Hematopoietic multipotent progenitor cell treated with erythropoietin and hydrocortisone succinate and interleukin-3 and kit ligand, for 4 days (in vitro differentiated cells): ENCODE measurements around the gene ARL10.
"Not testable (repeated sequence)": the region's sequence is repeated elsewhere in the genome, so short reads cannot be mapped to it uniquely, and the experiment has no call there.

Experiments
- DNase-seq: peaks from one replicate; pipeline ENCODE4 v3.0.0-alpha.2; 2015

ARL10 gene

GRCh38 chr5:176389135-176390123 lies 24.1 kb downstream of the ARL10 start:
- no peak for DNase-seq

GRCh38 chr5:176391479-176391878 lies 26.2 kb downstream of the ARL10 start:
- DNase-seq: no peak

- DNase-seq: peak; percentile 35
Observed at GRCh38 chr5:176391999-176392398, 26.7 kb downstream of the ARL10 start.

GRCh38 chr5:176392526-176392925 lies 27.2 kb downstream of the ARL10 start:
- DNase-seq: no peak

- DNase-seq: no peak
Observed at GRCh38 chr5:176394096-176394495, 28.8 kb downstream of the ARL10 start.

DNA sequence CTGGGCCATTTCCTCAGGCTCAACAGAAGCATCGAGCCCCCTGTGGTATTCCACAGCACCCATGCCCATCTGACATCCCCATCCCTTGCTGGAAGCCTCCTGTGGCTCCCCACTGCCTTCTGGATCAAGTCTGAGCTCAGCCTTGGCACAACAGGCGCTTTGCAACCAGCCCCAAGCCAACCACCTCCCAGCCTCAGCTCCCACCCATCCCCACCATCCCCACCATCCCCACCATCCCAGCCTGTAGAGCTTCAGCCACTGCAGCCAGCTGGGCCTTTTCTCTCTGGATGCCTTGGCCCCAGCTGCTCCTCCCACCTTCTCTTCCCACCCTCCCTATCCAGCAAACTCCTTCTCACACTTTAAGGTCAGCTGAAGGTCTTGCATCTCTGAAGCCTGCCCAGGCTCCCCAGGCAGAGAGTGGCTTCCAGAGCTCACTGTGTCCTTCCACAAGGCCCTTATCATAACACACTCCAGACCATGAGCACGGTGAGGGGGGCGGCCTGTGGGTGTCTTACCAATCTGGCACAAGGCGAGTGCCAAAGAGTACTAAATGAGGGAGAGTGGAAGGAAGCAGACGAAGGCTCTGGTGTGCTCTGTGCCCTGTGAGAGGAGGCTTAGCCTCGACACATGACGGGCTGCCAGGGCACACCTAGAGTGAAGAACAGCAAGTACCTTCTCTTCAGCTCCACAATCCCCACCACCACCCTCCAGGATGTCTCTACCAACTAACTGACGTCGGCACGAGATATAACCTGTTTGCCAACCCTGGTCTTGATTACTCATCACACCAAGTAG lies 29.8 kb downstream of the ARL10 start:
- DNase-seq: no peak

- DNase-seq: no peak
Observed at GRCh38 chr5:176396330-176396729, 31.0 kb downstream of the ARL10 start.

DNA sequence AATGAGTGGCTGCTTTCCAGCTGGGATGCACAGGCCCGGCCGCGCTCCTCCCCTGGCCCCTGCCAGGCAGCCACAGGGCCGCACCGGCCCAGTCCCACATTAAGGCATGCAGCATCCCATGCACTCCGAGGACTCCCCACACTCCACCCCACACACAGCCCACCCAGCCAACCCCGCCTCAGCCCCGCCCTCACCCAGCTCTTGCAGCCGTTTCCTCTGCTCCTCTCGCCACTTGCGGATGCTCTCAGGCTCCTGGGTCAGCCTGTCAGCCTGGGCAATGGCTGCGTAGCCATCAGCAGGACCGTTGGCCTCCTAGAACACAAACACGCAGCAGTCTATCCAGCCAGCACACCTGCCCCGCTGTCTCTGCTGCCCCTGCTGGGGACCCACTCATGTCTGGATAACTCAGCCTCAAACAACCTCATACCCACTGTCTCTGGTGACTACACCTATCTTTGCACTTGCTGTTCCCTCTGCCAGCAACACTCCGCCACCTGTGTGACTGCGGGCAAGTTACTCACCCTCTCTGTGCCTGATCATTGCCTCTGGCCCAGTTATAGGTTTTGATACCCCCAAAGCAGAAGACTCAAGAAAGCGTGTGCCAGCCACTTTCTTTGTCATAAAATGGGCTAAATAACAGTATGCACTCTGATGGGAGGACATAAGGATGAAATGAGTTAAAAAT lies 32.6 kb downstream of the ARL10 start:
- no peak for DNase-seq

DNA sequence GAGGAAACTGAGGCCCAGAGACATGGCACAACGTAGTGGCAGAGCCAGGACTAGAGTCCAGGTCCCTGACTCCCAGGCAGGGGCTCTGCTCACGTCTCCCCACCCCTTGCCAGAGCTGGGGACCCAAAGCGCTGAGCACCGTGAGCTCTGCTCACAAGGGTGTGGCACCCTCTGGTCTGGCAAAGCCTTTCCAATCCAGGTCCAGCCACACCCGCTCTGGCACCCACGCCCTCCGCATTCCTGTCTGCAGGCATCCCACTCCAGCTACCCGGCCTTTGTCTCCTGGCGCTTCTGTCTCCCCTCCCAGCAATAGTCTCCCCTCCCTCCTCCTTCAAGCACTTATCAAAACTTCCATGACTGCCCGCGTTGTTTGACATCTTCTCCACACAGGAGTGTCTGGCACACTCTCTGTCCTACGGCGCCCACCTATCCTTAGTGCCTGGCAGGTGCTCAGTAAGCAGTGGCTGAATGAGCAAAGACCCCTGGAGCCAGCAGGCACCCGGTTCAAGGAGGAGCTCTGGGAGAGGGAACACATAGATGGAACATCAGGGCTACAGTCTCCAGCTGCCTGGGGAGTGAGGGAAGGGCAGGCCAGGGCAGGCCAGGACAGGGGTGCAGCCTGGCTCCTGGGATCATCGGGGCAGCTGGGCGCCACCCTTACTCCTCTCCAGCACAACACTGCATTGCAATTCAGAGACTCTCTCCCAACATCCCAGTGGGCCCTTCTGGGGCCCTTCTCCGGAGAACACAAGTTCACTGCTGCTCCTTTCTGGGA lies 35.3 kb downstream of the ARL10 start:
- DNase-seq: no peak

- DNase-seq: no peak
Observed at GRCh38 chr5:176401281-176402205, 36.3 kb downstream of the ARL10 start.

DNA sequence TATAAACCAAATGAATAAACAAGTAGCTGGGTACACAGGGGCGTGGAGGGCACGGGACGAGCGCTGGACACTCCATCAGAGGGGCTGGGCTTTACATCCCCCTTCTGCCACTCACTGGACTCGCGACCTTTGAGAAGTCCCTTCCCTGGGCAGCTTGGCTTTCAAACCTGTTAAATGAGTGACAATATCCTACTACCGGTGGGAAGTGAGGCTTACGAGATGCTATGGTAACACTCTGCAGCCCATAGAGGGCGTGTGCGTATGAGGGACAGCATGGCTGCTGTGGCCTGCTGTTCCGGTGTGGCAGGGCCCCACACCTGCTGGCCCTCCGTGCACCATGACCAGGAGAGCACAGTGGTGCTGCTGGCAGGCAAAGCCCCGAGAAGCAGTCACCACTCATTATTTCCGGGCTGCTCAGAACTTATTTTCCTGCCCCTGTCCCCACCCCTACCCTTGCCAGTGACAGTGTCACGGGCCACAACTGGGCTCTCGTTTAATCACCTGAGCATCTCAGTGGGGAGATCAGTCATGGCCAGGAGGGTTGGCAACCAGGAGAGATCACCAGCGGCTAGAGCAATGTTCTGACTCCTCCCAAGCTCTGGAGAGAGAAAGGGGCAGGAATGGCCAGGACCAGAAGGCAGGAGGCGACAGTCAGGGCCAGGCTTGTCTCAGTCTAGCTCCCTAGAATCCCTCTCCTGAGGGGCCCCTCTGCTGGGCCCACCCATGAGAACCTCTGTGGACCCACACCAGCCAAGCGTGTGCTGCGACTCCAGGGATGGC lies 40.6 kb downstream of the ARL10 start:
- DNase-seq: no peak

GRCh38 chr5:176406436-176407052 lies 41.3 kb downstream of the ARL10 start:
- no peak for DNase-seq

GRCh38 chr5:176407456-176408251 lies 42.4 kb downstream of the ARL10 start:
- no peak for DNase-seq

DNA sequence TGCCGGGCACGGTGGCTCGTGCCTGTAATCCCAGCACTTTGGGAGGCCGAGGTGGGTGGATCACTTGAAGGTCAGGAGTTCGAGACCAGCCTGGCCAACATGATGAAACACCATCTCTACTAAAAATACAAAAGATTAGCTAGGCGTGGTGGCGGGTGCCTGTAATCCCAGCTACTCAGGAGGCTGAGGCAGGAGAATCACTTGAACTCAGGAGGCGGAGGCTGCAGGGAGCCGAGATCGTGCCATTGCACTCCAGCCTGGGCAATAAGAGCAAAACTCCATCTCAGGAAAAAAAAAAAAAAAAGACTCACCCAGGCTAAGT lies 42.9 kb downstream of the ARL10 start:
- DNase-seq: not testable (repeated sequence)

- no peak for DNase-seq
Observed at GRCh38 chr5:176408590-176408989, 43.3 kb downstream of the ARL10 start.

DNA sequence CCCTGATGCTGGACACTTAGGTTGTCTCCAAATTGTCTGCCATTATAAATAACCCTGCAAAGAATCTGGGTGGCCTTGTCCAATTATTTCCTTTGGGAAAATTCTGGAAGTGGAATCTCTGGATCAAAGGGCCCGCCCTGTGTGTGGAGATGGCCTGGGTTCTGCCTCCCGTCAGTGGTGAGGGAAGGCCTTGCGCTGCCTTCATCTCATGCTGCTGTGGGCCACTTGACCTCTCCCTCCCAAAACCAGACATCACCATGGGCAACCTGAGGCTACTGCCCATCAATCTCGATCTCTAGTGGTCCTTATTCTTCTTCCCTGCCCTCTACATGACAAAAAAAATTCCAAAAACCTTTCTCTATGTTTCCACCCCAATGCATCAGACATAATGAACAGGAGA lies 44.5 kb downstream of the ARL10 start:
- DNase-seq: no peak

DNA sequence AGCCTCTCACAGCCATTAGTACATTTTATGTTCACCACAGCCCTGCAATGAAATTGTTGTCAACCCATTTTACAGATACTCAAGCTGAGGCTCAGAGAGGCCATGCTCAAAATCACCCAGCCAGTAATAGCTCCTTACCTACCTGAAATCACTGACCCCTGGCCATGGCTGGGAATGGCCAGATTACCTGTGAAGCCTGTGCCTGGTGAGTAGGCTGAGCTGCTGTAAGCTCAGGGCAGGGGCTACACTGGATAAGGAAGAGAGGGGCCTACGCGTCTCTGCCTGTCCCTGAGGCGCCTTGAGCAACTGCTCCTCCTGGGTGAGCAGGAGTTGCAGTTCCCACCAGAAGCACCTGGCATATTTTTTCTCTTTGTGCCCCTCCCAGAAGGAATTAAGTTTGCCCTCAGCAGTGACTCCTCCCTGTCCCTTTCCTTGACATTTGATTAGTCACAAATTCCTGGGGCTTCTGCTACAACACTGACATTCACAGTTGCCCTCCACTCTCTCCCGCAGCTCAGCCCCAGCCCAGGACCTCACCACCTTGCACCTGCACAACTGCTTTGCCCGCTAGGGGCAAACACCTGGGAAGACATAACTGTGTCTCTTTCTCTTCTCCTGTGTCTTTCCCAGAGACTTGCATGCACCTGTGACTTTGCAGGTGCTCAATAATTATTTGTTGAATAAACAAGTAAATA lies 45.3 kb downstream of the ARL10 start:
- DNase-seq: no peak

DNA sequence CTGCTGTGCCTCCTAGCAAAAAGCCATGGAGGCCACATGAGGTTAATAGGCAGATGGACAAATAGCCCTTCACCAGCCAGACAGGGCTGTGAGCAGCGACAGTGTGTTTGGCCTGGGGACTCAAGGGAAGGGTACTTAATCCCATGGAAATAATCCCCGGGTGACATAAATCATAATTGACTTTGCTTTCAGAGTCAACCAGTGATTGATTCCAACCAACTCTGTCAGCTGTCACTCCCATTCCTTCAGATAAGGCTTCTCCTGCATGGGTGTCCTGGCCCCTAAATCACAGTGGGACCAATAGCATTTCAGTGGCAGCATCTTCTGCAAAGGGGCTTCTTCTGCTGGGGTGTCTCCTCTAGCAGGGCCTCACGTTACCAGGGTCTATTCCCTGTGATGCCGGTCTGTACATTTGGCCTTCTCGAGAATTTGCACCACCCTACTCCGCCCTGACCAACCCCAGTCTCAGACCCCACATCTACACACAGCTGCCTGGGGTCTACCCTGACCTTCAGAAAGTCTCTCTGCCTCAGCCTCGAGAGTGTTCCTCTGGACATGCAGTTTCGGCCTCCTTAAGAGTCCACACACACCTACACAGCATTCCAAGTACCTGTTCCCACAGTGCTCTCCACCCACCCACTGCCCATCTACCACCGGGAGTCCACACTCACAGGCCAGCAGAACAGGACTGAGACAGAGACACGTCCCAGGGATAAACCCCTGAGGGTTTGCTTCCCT lies 47.4 kb downstream of the ARL10 start:
- DNase-seq: no peak
